SW 1271 (cell line): ENCODE measurements around the gene KDM2A.

Source experiments
- DNase-seq, 2 experiments: peaks; one replicate each; lab custom pipeline; 2025; lab: John Stamatoyannopoulos, UW

Gene KDM2A

GRCh38 chr11:67302571-67303131, 183.6 kb downstream of the KDM2A start:
- DNase-seq: no peak

- peak; percentile 67 to 75 for DNase-seq
Measured at GRCh38 chr11:67303132-67303834, 184.2 kb downstream of the KDM2A start, which contains the start of gene SSH3. TSS of gene SSH3 (plus strand) at chr11:67303530. CDS start at chr11:67303626, 96 bp downstream.

- no peak for DNase-seq
Measured at GRCh38 chr11:67303835-67304411, 184.9 kb downstream of the KDM2A start.

GRCh38 chr11:67304511-67305113, 185.5 kb downstream of the KDM2A start:
- DNase-seq: no peak

DNA sequence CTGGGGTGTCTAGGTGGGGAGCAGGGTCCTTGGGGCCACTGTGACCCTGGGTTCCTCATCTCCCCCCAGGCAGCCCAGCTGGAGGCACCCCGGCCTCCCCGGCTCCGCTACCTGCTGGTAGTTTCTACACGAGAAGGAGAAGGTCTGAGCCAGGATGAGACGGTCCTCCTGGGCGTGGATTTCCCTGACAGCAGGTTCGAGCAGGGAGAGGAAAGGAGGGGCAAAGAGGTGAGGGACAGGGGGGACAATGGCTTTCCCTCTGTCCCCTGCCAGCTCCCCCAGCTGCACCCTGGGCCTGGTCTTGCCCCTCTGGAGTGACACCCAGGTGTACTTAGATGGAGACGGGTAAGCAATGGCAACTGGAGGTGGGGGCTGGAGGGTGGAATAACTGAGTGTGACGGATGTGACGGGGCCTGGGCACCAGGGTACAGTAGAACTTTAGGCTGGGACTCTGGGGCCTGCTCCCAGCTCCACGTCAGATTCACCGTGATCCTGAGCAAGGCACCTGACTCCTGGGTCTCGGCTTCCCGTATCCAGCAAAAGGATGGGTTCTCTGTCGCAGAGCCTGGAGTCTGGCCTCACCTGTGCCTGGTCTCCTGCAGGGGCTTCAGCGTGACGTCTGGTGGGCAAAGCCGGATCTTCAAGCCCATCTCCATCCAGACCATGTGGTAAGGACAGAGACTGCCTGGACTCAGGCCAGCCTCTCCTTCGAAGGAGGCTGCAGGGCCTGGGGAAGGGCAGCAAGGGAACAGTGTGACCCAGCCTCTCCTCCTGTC, 187.9 kb downstream of the KDM2A start:
- DNase-seq: no peak

GRCh38 chr11:67307545-67308001, 188.5 kb downstream of the KDM2A start:
- no peak for DNase-seq
